Measurements from ENCODE around the gene ERBIN.

The ERBIN gene

GRCh38 chr5:66072031-66072430 lies 145.7 kb downstream of the ERBIN start:
- no peaks in the 10 kb centered on the region for H3K4me1 ChIP-seq (ENCODE audit: control insufficient read depth, low read length)
- peaks cover 48% of the 10 kb centered on the region for H3K36me3 ChIP-seq (ENCODE audit: control insufficient read depth, low read length)
- H4K20me1 ChIP-seq (ENCODE audit: control insufficient read depth, insufficient read depth, low read depth, low read length), result no peaks in the 10 kb centered on the region
- no peak overlapping the region for H3K4me2 ChIP-seq (ENCODE audit: low read length)
- no peak overlapping the region for H3K27ac ChIP-seq (ENCODE audit: low read depth, low read length)
- no peaks in the 10 kb centered on the region for H3K9me2 ChIP-seq (replicated peaks; ENCODE audit: control insufficient read depth, low read length)
- no peaks in the 10 kb centered on the region for H3K27me3 ChIP-seq (ENCODE audit: control insufficient read depth, low read length)
- no peak overlapping the region for H3K4me3 ChIP-seq (ENCODE audit: low read length)
- 0 out of 2 replicates have a peak, but pooled peaks cover 3% of the 10 kb centered on the region for H3K79me2 ChIP-seq (ENCODE audit: control insufficient read depth, low read length)
- no peaks in the 10 kb centered on the region for H3K9me3 ChIP-seq (ENCODE audit: control insufficient read depth, insufficient read depth, low read length)
- H3F3A ChIP-seq (ENCODE audit: control insufficient read depth, insufficient read depth), result no peaks in the 10 kb centered on the region
- no peak for TF ChIP-seq EZH2phosphoT487 (IDR thresholded peaks at IDR 0.05; ENCODE audit: borderline replicate concordance, low read length)
- TF ChIP-seq CTCF (IDR thresholded peaks at IDR 0.05; ENCODE audit: low read depth, low read length, poor library complexity, severe bottlenecking), result no peak

GRCh38 chr5:66074901-66075300 lies 148.5 kb downstream of the ERBIN start:
- H3K9me2 ChIP-seq (replicated peaks; ENCODE audit: control insufficient read depth, low read length), result no peaks in the 10 kb centered on the region
- H3K4me3 ChIP-seq (ENCODE audit: low read length), result no peak overlapping the region
- H3K79me2 ChIP-seq (ENCODE audit: control insufficient read depth, low read length), result no peaks in the 10 kb centered on the region
- H3K4me2 ChIP-seq (ENCODE audit: low read length), result no peak overlapping the region
- H3K27me3 ChIP-seq (ENCODE audit: control insufficient read depth, low read length), result no peaks in the 10 kb centered on the region
- H4K20me1 ChIP-seq (ENCODE audit: control insufficient read depth, insufficient read depth, low read depth, low read length), result no peaks in the 10 kb centered on the region
- H3F3A ChIP-seq (ENCODE audit: control insufficient read depth, insufficient read depth), result no peaks in the 10 kb centered on the region
- TF ChIP-seq EZH2phosphoT487 (IDR thresholded peaks at IDR 0.05; ENCODE audit: borderline replicate concordance, low read length) (no peak), CTCF (IDR thresholded peaks at IDR 0.05; ENCODE audit: low read depth, low read length, poor library complexity, severe bottlenecking) (no peak)
- H3K27ac ChIP-seq (ENCODE audit: low read depth, low read length), result no peak overlapping the region
- no peaks in the 10 kb centered on the region for H3K9me3 ChIP-seq (ENCODE audit: control insufficient read depth, insufficient read depth, low read length)
- H3K36me3 ChIP-seq (ENCODE audit: control insufficient read depth, low read length), result peaks cover 51% of the 10 kb centered on the region
- no peaks in the 10 kb centered on the region for H3K4me1 ChIP-seq (ENCODE audit: control insufficient read depth, low read length)

- Histone ChIP-seq H3K9me2 (replicated peaks; ENCODE audit: control insufficient read depth, low read length) (no peaks in the 10 kb centered on the region), H3K4me2 (ENCODE audit: low read length) (no peak overlapping the region), H3K36me3 (ENCODE audit: control insufficient read depth, low read length) (peaks cover 39% of the 10 kb centered on the region), H3K4me3 (ENCODE audit: low read length) (no peak overlapping the region), H3K27ac (ENCODE audit: low read depth, low read length) (no peak overlapping the region), H3F3A (ENCODE audit: control insufficient read depth, insufficient read depth) (no peaks in the 10 kb centered on the region), H4K20me1 (ENCODE audit: control insufficient read depth, insufficient read depth, low read depth, low read length) (no peaks in the 10 kb centered on the region), H3K9me3 (ENCODE audit: control insufficient read depth, insufficient read depth, low read length) (no peaks in the 10 kb centered on the region), H3K79me2 (ENCODE audit: control insufficient read depth, low read length) (no peaks in the 10 kb centered on the region), H3K4me1 (ENCODE audit: control insufficient read depth, low read length) (no peaks in the 10 kb centered on the region), H3K27me3 (ENCODE audit: control insufficient read depth, low read length) (no peaks in the 10 kb centered on the region)
- TF ChIP-seq CTCF (IDR thresholded peaks at IDR 0.05; ENCODE audit: low read depth, low read length, poor library complexity, severe bottlenecking) (no peak), EZH2phosphoT487 (IDR thresholded peaks at IDR 0.05; ENCODE audit: borderline replicate concordance, low read length) (no peak)
Measured at GRCh38 chr5:66080664-66081063, 154.3 kb downstream of the ERBIN start.
